Endodermal cell (in vitro differentiated cells): Measurements from ENCODE around the gene MRPL18. TPM values are rescaled to one million over a fixed set of nuclear protein-coding genes. Genes with fewer than 3 reads are reported as not detected.

Experiments used
- DNase-seq: peaks from one replicate; pipeline ENCODE4 v3.0.0-alpha.2; 2017
- H3K27ac ChIP-seq: 2 replicates; pipeline ENCODE4 v1.5.1; 2013; ENCODE audit warnings: mild to moderate bottlenecking, low read depth, low read length, moderate library complexity
- H3K27me3 ChIP-seq: 2 replicates; pipeline ENCODE4 v1.6.1; 2013; ENCODE audit warnings: mild to moderate bottlenecking, low read length, moderate library complexity; ENCODE audit not compliant: insufficient read depth, control insufficient read depth, poor library complexity, severe bottlenecking
- H3K36me3 ChIP-seq: 2 replicates; pipeline ENCODE4 v1.7.0; 2013; ENCODE audit warnings: mild to moderate bottlenecking, low read length, moderate library complexity; ENCODE audit not compliant: control insufficient read depth, insufficient read depth
- H3K4me1 ChIP-seq: one replicate; pipeline ENCODE4 v1.7.0; 2013; ENCODE audit warnings: low read length; ENCODE audit not compliant: control insufficient read depth, insufficient read depth
- H3K4me3 ChIP-seq: 2 replicates; pipeline ENCODE4 v1.5.1; 2013; ENCODE audit warnings: mild to moderate bottlenecking, low read length, moderate library complexity
- H3K9ac ChIP-seq: 2 replicates; pipeline ENCODE4 v1.6.1; 2013; ENCODE audit warnings: mild to moderate bottlenecking, low read length, moderate library complexity; ENCODE audit not compliant: poor library complexity, severe bottlenecking; ENCODE audit errors: extremely low read depth
- H3K9me3 ChIP-seq: 2 replicates; pipeline ENCODE4 v1.6.1; 2013; ENCODE audit warnings: mild to moderate bottlenecking, low read length, moderate library complexity; ENCODE audit not compliant: control insufficient read depth
- H3K27ac Mint-ChIP-seq: 2 replicates; pipeline ENCODE4 v1.8.0; 2020; ENCODE audit warnings: mixed read lengths
- H3K27me3 Mint-ChIP-seq: 2 replicates; pipeline ENCODE4 v1.8.0; 2021; ENCODE audit warnings: mild to moderate bottlenecking, mixed read lengths; ENCODE audit not compliant: insufficient read depth
- H3K36me3 Mint-ChIP-seq: 2 replicates; pipeline ENCODE4 v1.8.0; 2020; ENCODE audit warnings: low read depth, mixed read lengths
- H3K4me1 Mint-ChIP-seq: 2 replicates; pipeline ENCODE4 v1.8.0; 2020; ENCODE audit warnings: mixed read lengths
- H3K4me3 Mint-ChIP-seq: 2 replicates; pipeline ENCODE4 v1.8.0; 2020; ENCODE audit warnings: mild to moderate bottlenecking, moderate library complexity, mixed read lengths
- H3K9me3 Mint-ChIP-seq: 2 replicates; pipeline ENCODE4 v1.8.0; 2020; ENCODE audit warnings: mild to moderate bottlenecking, mixed read lengths
- WGBS, 2 experiments: methylation state at CpG; one replicate each; pipeline versions ENCODE4 v1.1.5 to v1.1.7; 2013; ENCODE audit warnings: missing lambda C conversion rate in 2 of 2, mixed read lengths in 1 of 2; ENCODE audit not compliant: insufficient coverage in 1 of 2, insufficient read length in 1 of 2; 5-methylcytosine and 5-hydroxymethylcytosine counted together
- total RNA-seq, 2 donors: library from RNA; stranded (reverse); fragmentation: NEBNext Ultra II Directional in 1 of 2; extraction: Animal tissue kit (Norgen Biotek cat#: 25700) in 1 of 2; gene quantifications; 2 replicates in 1 of 2; 3 replicates in 1 of 2; pipeline ENCODE4 v1.2.1, GENCODE V29; 2021
- TF ChIP-seq, protein P1 (sequence below): fragments of 200-600 bp; sonication (generic); conservative IDR thresholded peaks from 2 replicates; pipeline ENCODE4 v1.5.0; 2021; ENCODE audit warnings: antibody characterized with exemption, mild to moderate bottlenecking

MRPL18 gene
- total RNA-seq, 2 donors from 2014 or later: 46.7 to 56.9 TPM

DNA sequence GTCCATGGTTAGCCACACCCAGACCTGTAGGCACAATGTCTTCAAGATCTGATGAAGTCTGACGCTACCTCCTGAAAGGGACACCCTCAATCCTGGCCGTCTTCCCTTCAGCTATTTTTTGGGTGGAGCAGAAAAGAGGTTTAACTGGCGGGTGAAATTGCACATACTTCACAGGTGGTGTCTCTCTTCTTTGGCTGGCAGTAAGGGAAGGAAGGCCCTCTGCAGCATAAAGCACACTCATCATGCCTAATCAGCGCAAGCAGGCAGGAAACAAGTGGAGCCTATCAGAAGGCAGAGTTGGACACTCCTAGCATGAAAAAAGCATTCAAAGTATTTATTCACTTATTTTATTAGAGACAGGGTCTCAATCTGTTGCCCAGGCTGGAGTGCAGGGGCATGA, 42.7 kb downstream of the MRPL18 start:
- peaks cover 23% of the 10 kb centered on the region for H3K4me1 Mint-ChIP-seq
- no peaks in the 10 kb centered on the region for H3K9me3 Mint-ChIP-seq

DNA sequence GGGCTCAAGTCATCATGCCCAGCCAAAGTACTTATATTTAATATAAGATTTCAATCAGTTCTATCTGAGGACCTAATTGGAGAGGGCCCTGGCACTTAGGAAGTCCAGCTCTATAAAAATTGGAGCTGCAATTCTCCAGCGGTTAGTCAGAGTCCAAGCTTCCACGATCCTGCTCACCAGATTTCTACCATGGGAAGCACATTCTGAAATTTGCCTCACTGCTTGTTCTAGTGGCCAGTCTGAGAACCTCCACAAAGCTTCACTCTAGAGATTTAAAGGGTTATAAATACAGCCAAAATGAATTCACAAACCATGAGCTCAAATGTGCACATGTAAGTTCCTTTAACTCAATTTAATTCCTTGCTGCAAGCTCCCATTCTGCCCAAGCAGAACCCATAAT, 43.3 kb downstream of the MRPL18 start:
- no peak overlapping the region for H3K9ac ChIP-seq
- Mint-ChIP-seq H3K4me1 (peaks cover 28% of the 10 kb centered on the region), H3K9me3 (no peaks in the 10 kb centered on the region), H3K27ac (no peak overlapping the region), H3K4me3 (no peak overlapping the region), H3K36me3 (no peaks in the 10 kb centered on the region), H3K27me3 (peaks cover 2% of the 10 kb centered on the region)
- no peaks in the 10 kb centered on the region for H3K27me3 ChIP-seq
- no peaks in the 10 kb centered on the region for H3K36me3 ChIP-seq
- 95 to 96% methylated on average over 2 of the region's 2 CpGs for WGBS, 2 experiments
- H3K9me3 ChIP-seq: no peaks in the 10 kb centered on the region
- TF ChIP-seq, protein P1, sequence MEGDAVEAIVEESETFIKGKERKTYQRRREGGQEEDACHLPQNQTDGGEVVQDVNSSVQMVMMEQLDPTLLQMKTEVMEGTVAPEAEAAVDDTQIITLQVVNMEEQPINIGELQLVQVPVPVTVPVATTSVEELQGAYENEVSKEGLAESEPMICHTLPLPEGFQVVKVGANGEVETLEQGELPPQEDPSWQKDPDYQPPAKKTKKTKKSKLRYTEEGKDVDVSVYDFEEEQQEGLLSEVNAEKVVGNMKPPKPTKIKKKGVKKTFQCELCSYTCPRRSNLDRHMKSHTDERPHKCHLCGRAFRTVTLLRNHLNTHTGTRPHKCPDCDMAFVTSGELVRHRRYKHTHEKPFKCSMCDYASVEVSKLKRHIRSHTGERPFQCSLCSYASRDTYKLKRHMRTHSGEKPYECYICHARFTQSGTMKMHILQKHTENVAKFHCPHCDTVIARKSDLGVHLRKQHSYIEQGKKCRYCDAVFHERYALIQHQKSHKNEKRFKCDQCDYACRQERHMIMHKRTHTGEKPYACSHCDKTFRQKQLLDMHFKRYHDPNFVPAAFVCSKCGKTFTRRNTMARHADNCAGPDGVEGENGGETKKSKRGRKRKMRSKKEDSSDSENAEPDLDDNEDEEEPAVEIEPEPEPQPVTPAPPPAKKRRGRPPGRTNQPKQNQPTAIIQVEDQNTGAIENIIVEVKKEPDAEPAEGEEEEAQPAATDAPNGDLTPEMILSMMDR: peak; percentile 13
- no peak overlapping the region for H3K4me3 ChIP-seq
- H3K4me1 ChIP-seq: peaks cover 6% of the 10 kb centered on the region
- no peak for DNase-seq
- no peak overlapping the region for H3K27ac ChIP-seq

More for the DNA sequence above, 42.7 kb downstream of the MRPL18 start:
- H3K36me3 ChIP-seq: no peaks in the 10 kb centered on the region
- Mint-ChIP-seq H3K36me3 (no peaks in the 10 kb centered on the region), H3K27ac (no peak overlapping the region), H3K27me3 (peaks cover 2% of the 10 kb centered on the region), H3K4me3 (no peak overlapping the region)
- H3K9me3 ChIP-seq: no peaks in the 10 kb centered on the region
- no peak overlapping the region for H3K4me3 ChIP-seq
- 94% methylated on average over 2 to 4 of the region's 4 CpGs for WGBS, 2 experiments
- no peak overlapping the region for H3K9ac ChIP-seq
- no peak overlapping the region for H3K27ac ChIP-seq
- H3K27me3 ChIP-seq: no peaks in the 10 kb centered on the region
- DNase-seq: no peak
- peaks cover 6% of the 10 kb centered on the region for H3K4me1 ChIP-seq
- TF ChIP-seq, protein P1: no peak

DNA sequence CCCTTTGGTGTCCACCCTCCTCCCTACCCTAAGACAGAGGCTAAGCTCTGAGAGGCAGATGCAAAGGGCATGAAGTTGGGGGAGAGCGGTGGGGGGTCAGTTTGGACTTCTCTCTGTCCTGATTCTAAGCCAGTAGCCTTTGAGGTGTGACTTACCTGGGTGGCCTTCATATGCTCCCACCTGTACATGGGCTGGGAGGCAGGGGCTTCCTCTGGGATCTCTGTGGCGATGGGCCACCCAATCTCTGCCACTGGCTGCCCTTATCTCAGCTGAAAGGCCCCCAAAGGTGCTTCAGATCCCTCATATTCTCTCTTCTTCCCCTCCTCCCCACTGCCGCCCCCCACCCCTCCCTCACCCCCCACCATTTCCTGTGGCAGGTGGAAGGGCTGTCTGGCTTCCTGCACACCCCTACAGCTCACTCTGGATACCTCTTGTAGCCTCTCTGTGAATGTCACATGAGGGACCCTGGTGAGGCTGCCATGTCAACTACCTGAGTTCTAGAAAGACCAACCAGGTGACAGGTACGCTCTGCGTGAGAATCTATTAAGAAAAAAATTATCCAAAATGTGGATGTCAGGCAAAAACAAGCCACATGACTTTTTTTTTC, 43.8 kb downstream of the MRPL18 start:
- H3K4me1 Mint-ChIP-seq: peaks cover 28% of the 10 kb centered on the region
- Histone ChIP-seq H3K27me3 (no peaks in the 10 kb centered on the region), H3K4me1 (peaks cover 6% of the 10 kb centered on the region), H3K27ac (no peak overlapping the region), H3K9me3 (no peaks in the 10 kb centered on the region), H3K9ac (no peak overlapping the region), H3K36me3 (no peaks in the 10 kb centered on the region), H3K4me3 (no peak overlapping the region)
- whole genome bisulfite sequencing, 2 experiments: 90 to 100% methylated on average over 3 to 4 of the region's 5 CpGs
- H3K27me3 Mint-ChIP-seq: peaks cover 2% of the 10 kb centered on the region
- DNase-seq: no peak
- no peaks in the 10 kb centered on the region for H3K36me3 Mint-ChIP-seq
- no peak overlapping the region for H3K27ac Mint-ChIP-seq
- H3K9me3 Mint-ChIP-seq: no peaks in the 10 kb centered on the region
- no peak overlapping the region for H3K4me3 Mint-ChIP-seq
- TF ChIP-seq, protein P1: no peak
